ENCODE data around the gene CRHR1.

DNA sequence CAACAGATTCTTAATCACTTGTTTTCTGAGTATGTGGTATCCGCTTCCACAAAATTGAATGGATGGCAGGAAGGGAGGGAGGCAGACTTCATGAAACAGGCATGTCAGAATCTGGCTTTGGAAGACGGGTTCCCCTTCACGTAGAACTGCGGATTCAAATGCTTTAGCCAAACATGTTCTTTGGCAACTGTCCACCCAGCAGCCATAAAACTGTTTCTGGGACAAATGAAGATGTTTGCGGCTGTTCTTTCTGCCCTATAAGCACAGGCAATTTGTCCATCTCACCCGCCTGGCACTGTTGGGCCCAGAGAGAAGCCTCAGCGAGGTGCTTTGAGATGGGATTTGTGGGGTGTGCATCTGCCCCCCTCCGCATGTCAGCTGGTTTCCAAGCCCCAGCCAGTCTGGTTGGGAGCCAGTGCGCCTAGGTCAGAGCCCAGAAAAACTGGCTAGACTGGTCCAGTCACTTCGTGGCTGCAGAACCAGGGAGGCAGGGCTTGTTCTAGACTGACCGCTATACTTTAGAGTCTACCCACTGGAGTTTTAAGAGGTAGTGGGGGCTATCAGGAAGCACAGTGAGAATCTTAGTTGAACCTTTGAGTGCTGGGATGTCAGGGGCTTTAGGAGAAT lies 6.3 kb downstream of the CRHR1 start:
- TF ChIP-seq CTCF (IDR thresholded peaks at IDR 0.05; ENCODE audit: low read depth, low read length) (no peak), MAX (IDR thresholded peaks at IDR 0.05; ENCODE audit: low read depth, low read length) (no peak), POLR2A (IDR thresholded peaks at IDR 0.05; ENCODE audit: extremely low read depth, insufficient read length) (no peak), MYC (IDR thresholded peaks at IDR 0.05; ENCODE audit: low read depth, low read length) (no peak)
